GM12878 (cell line): ENCODE data around the gene NISCH. TPM values are rescaled to one million over a fixed set of nuclear protein-coding genes. Genes with fewer than 3 reads are reported as not detected.

Experiments
- ATAC-seq: fragments of 200-7000 bp; cut with Tn5 transposase; 3 replicates; pipeline ENCODE4 v1.9.1; 2020; ENCODE audit warnings: mild to moderate bottlenecking, moderate library complexity
- BruUV-seq: library from RNA; stranded (reverse); fragments of 400-500 nt; replicated peaks from 2 replicates; lab custom pipeline; 2021; lab: Mats Ljungman, UMichigan
- CTCF ChIA-PET: fragments of 300-600 bp; sonication (Branson Sonifier 250); formaldehyde crosslinking; extraction: SDS; loops from one replicate; lab custom pipeline; 2021; ENCODE audit warnings: inconsistent platforms; lab: Yijun Ruan, JAX
- POLR2A ChIA-PET: fragments of 350-600 bp; formaldehyde crosslinking; extraction: SDS; loops from one replicate; lab custom pipeline; 2021; ENCODE audit warnings: inconsistent platforms; lab: Charles Lee
- RAD21 ChIA-PET: fragments of 300-600 bp; sonication (Branson Sonifier 250); formaldehyde crosslinking; loops from one replicate; lab custom pipeline; 2023; ENCODE audit warnings: antibody characterized with exemption; ENCODE audit not compliant: unreplicated experiment; lab: Charles Lee
- SMC1A ChIA-PET: fragments of 300-600 bp; sonication (Branson Sonifier 250); formaldehyde crosslinking; loops from one replicate; lab custom pipeline; 2023; ENCODE audit not compliant: unreplicated experiment, uncharacterized antibody; lab: Charles Lee
- DNase-seq: peaks from one replicate; pipeline ENCODE4 v3.0.0-alpha.2; 2011; ENCODE audit warnings: low read depth, low spot score
- FAIRE-seq: peaks from 3 replicates; lab custom pipeline; 2011; peaks lifted over from hg19 to GRCh38; lab: Jason Lieb, UNC
- H2AFZ ChIP-seq: 2 replicates; pipeline ENCODE4 v1.6.0; 2011; ENCODE audit warnings: low read depth, low read length, control low read depth; ENCODE audit not compliant: control insufficient read depth
- H3K27ac ChIP-seq: 2 replicates; pipeline ENCODE4 v1.5.1; 2011; ENCODE audit warnings: control low read depth; ENCODE audit not compliant: control insufficient read depth, insufficient read depth
- H3K27me3 ChIP-seq, 2 experiments: replicated peaks in 1 of 2; 2 replicates each; pipeline versions ENCODE4 v1.6.0 to v1.6.1; 2011; ENCODE audit warnings: low read length in 1 of 2; ENCODE audit not compliant: control insufficient read depth in 2 of 2, insufficient read depth in 2 of 2
- H3K36me3 ChIP-seq, 2 experiments: 2 replicates each; pipeline ENCODE4 v1.5.1; 2011; ENCODE audit warnings: low read length in 1 of 2; ENCODE audit not compliant: control insufficient read depth in 2 of 2, insufficient read depth in 2 of 2
- H3K4me1 ChIP-seq: 2 replicates; pipeline ENCODE4 v1.6.1; 2011; ENCODE audit warnings: mild to moderate bottlenecking, low read length, moderate library complexity, mixed read lengths; ENCODE audit not compliant: control insufficient read depth, insufficient read depth
- H3K4me2 ChIP-seq: 2 replicates; pipeline ENCODE4 v1.6.0; 2011; ENCODE audit warnings: control low read depth; ENCODE audit not compliant: control insufficient read depth, insufficient read depth
- H3K4me3 ChIP-seq: fragments of 200-600 bp; sonication (generic); 2 replicates; pipeline ENCODE4 v1.5.1; 2016
- H3K79me2 ChIP-seq: 2 replicates; pipeline ENCODE4 v1.6.0; 2011; ENCODE audit warnings: low read length; ENCODE audit not compliant: control insufficient read depth, insufficient read depth
- H3K9ac ChIP-seq: 2 replicates; pipeline ENCODE4 v1.8.0; 2011; ENCODE audit warnings: low read length, control low read depth, mixed read lengths; ENCODE audit not compliant: control insufficient read depth, insufficient read depth
- H3K9me3 ChIP-seq: replicated peaks from 3 replicates; pipeline ENCODE4 v1.5.1; 2011; ENCODE audit warnings: mild to moderate bottlenecking, low read length; ENCODE audit not compliant: control insufficient read depth, insufficient read depth
- H4K20me1 ChIP-seq: 2 replicates; pipeline ENCODE4 v1.6.0; 2011; ENCODE audit not compliant: control insufficient read depth, insufficient read depth
- ESRRA ChIP-seq: IDR thresholded peaks from 2 replicates; pipeline ENCODE4 v1.6.1; 2012; ENCODE audit warnings: mild to moderate bottlenecking, low read length, improper control_type of control experiment
- ETV6 ChIP-seq, 2 experiments: fragments of 450-650 bp in 1 of 2; IDR thresholded peaks in 1 of 2; conservative IDR thresholded peaks in 1 of 2; 2 replicates each; pipeline ENCODE4 v1.6.1; 2014; ENCODE audit warnings: antibody characterized with exemption in 1 of 2, borderline replicate concordance in 1 of 2, low read depth in 1 of 2, mild to moderate bottlenecking in 1 of 2, moderate library complexity in 1 of 2
- HDAC6 ChIP-seq: fragments of 200-600 bp; sonication (generic); IDR thresholded peaks from one replicate; pipeline ENCODE4 v1.8.0; 2017; ENCODE audit warnings: antibody characterized with exemption; ENCODE audit not compliant: unreplicated experiment
- JUNB ChIP-seq: IDR thresholded peaks from 2 replicates; pipeline ENCODE4 v1.6.1; 2016; ENCODE audit warnings: antibody characterized with exemption, mild to moderate bottlenecking
- MTA2 ChIP-seq: fragments of 450-650 bp; IDR thresholded peaks from 2 replicates; pipeline ENCODE4 v1.6.1; 2016; ENCODE audit warnings: low read depth, mild to moderate bottlenecking, moderate library complexity
- MXI1 ChIP-seq: fragments of 150-350 bp; IDR thresholded peaks from 2 replicates; pipeline ENCODE4 v1.6.1; 2011; ENCODE audit warnings: low read depth, mild to moderate bottlenecking, inconsistent platforms, low read length, improper control_type of control experiment
- NFIC ChIP-seq: IDR thresholded peaks from 2 replicates; pipeline ENCODE4 v1.6.1; 2012; ENCODE audit warnings: low read depth, mild to moderate bottlenecking, inconsistent platforms, low read length, moderate library complexity
- NR2C1 ChIP-seq: fragments of 450-650 bp; IDR thresholded peaks from 2 replicates; pipeline ENCODE4 v1.6.1; 2017; ENCODE audit warnings: antibody characterized with exemption, mild to moderate bottlenecking, moderate library complexity
- PML ChIP-seq: IDR thresholded peaks from 2 replicates; pipeline ENCODE4 v1.6.1; 2012; ENCODE audit warnings: low read length, inconsistent platforms
- SP1 ChIP-seq: IDR thresholded peaks from one replicate; pipeline ENCODE4 v1.6.1; 2011; ENCODE audit warnings: low read depth, low read length
- SPI1 ChIP-seq: IDR thresholded peaks from 2 replicates; pipeline ENCODE4 v1.6.1; 2011; ENCODE audit warnings: low read depth, mild to moderate bottlenecking, low read length, moderate library complexity, borderline replicate concordance; ENCODE audit not compliant: insufficient read depth
- TARDBP ChIP-seq: IDR thresholded peaks from 2 replicates; pipeline ENCODE4 v1.6.1; 2016; ENCODE audit warnings: borderline replicate concordance
- WGBS: methylation state at CpG from one replicate; pipeline ENCODE4 v1.1.6; 2016; ENCODE audit warnings: low lambda C conversion rate; ENCODE audit not compliant: insufficient replicate concordance, insufficient coverage; ENCODE audit errors: missing lambda C conversion rate; 5-methylcytosine and 5-hydroxymethylcytosine counted together
- in situ Hi-C: fragments of 300-500 bp; cut with MboI; formaldehyde crosslinking; loops from 9 replicates; pipeline ENCODE4 v1.14.3; 2018; ENCODE audit warnings: mixed read lengths
- intact Hi-C: fragments of 100-400 bp; cut with micrococcal nuclease; formaldehyde crosslinking; loops from one replicate; pipeline ENCODE4 v1.14.2; 2022; ENCODE audit not compliant: unreplicated experiment
- polyA plus RNA-seq, 11 experiments: library from polyadenylated mRNA; depleted of rRNA in 4 of 11; unstranded in 6 of 11; stranded (reverse) in 5 of 11; fragments of >200 nt; fragmentation: Nextera tagmentation in 4 of 11; fragmentation: Illumina TruSeq in 1 of 11; extraction: Ambion mirVana in 4 of 11; extraction: Trizol in 1 of 11; gene quantifications; 1 replicate in 1 of 11; 2 replicates in 10 of 11; pipeline versions ENCODE4 v1.2.1 to v1.2.3, GENCODE V29; 2011 to 2016; ENCODE audit warnings: inconsistent platforms in 2 of 11, missing spikeins in 2 of 11, low read depth in 1 of 11
- total RNA-seq, 4 experiments: library from RNA; depleted of rRNA in 3 of 4; stranded (reverse); fragments of >200 nt in 3 of 4; fragmentation: Illumina TruSeq in 1 of 4; extraction: Trizol in 1 of 4; gene quantifications; 2 replicates each; pipeline versions ENCODE4 v1.2.1 to v1.2.3, GENCODE V29; 2013 to 2021
- TF ChIP-seq, protein P1 (sequence below): fragments of 450-650 bp; IDR thresholded peaks from 2 replicates; pipeline ENCODE4 v1.6.1; 2017; ENCODE audit warnings: borderline replicate concordance

Gene NISCH
- total and polyA plus RNA-seq, 10 of the 15 experiments (the other 5 are each of a cell fraction or from before 2014, with no cell fraction given): 0.76 to 52.5 (median 24.6) TPM

DNA sequence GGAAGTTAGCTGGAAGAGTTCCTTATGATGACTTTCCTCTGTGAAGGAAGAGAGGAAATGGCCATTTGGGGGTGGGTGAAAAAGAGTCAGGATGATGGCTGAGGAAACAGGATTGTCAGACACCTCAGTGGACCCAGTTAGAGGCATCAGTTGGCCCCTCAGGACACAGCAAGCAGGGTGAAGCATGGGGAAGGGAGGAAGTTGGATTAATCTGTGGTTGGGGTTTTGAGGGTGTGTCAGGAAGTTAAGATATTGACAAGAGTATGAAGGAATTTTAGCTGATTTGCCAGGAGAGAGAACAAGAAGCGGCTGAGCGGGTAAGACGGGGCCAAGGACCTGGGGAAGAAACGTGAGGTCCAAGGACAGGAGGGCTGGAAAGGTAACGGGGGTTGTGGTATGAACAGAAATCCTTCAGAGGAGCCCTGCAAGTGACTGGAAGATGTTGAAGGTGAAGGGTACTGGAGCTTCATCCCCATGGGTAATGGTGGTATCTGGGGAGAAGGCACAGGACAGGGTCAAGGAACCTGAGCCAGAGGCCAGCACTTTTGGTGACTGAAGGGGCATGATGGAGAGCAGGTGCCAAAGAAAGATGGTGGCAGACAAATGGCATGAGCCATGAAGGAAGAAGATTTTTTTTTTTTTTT is 83.7 kb downstream of the NISCH start:
- no peak overlapping the region for H2AFZ ChIP-seq
- H3K4me3 ChIP-seq: peak overlapping the region; percentile 37; the same call in 1 of the 2 replicates
- H3K4me1 ChIP-seq: peaks cover 9% of the 10 kb centered on the region
- ChIA-PET RAD21 (no interaction called here), SMC1A (no interaction called here), POLR2A (interaction anchor here (1.0 to 1.4 kb wide), 2 partner anchors 11 to 17 kb away, joined by 4 to 5 read pairs; no protein-coding TSS in a partner anchor), CTCF (interaction anchor here (0.7 kb wide), 1 partner anchor 16 kb away, joined by 3 read pairs; no protein-coding TSS in a partner anchor)
- ATAC-seq (no peak), FAIRE-seq (no peak)
- 96% methylated on average over 5 of the region's 5 CpGs for WGBS
- peaks cover 37% of the 10 kb centered on the region for H3K79me2 ChIP-seq
- peaks cover 0 to 18% of the 10 kb centered on the region in 2 experiments; a peak in 2 of 4 replicates for H3K36me3 ChIP-seq
- H3K9ac ChIP-seq: no peak overlapping the region
- H3K9me3 ChIP-seq: no peaks in the 10 kb centered on the region
- intact Hi-C loops: loop anchor here (5.0 kb wide), 2 partner anchors 82 to 623 kb away; partner anchors contain the start of genes NISCH and PRKCD
- in situ Hi-C loops: no loop called here
- peak overlapping the region; percentile 79 for H3K4me2 ChIP-seq
- no peaks in the 10 kb centered on the region for H4K20me1 ChIP-seq
- TF ChIP-seq SPI1 (peak; percentile 18; the same call in 1 of the 2 replicates), NR2C1 (no peak), SP1 (no peak)
- TF ChIP-seq, all 136 proteins: peak for 1
- DNase-seq: no peak
- no TSS peak for BruUV-seq
- Histone ChIP-seq H3K27me3 (no peaks in the 10 kb centered on the region), H3K27ac (no peak overlapping the region)

DNA sequence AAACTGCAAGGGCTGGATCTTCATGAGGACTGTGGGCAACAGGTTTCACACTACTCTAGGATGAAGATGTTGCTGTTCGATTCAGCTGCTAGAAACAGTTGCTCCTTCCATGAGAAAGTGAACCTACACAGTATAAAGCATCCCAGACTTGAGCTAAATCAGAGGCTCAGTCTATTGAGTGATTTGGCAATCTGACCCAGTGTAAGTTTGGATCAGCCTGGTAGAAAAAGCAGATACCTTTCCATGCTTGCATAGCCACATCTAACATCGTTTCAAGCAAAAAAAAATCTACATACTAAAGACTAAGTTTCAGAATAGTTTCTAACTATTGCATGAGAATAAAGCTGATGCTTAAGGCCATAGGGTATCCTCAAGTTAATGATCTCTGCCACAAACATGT is 85.6 kb downstream of the NISCH start:
- H3K4me3 ChIP-seq: no peak overlapping the region
- ATAC-seq: no peak
- H3K36me3 ChIP-seq: peaks cover 0 to 18% of the 10 kb centered on the region in 2 experiments; a peak in 2 of 4 replicates
- H3K9me3 ChIP-seq: no peaks in the 10 kb centered on the region
- no peak overlapping the region for H3K27ac ChIP-seq
- FAIRE-seq: no peak
- no peak overlapping the region for H2AFZ ChIP-seq
- no peak overlapping the region for H3K9ac ChIP-seq
- CTCF ChIA-PET: no interaction called here
- no TSS peak for BruUV-seq
- in situ Hi-C loops: no loop called here
- H3K4me2 ChIP-seq: no peak overlapping the region
- POLR2A ChIA-PET: interaction anchor here (0.6 to 1.2 kb wide), 3 partner anchors 11 to 205 kb away, joined by 3 to 7 read pairs (median 4); no protein-coding TSS in a partner anchor
- WGBS: 100% methylated on average over 2 of the region's 2 CpGs
- intact Hi-C loops: no loop called here
- RAD21 ChIA-PET: interaction anchor here (1.2 kb wide), 1 partner anchor 82 kb away, joined by 3 read pairs; no protein-coding TSS in a partner anchor
- H3K79me2 ChIP-seq: peaks cover 37% of the 10 kb centered on the region
- no peaks in the 10 kb centered on the region for H4K20me1 ChIP-seq
- DNase-seq: no peak
- no peaks in the 10 kb centered on the region for H3K27me3 ChIP-seq
- peaks cover 3% of the 10 kb centered on the region for H3K4me1 ChIP-seq
- SMC1A ChIA-PET: no interaction called here
- TF ChIP-seq NFIC (no peak), ESRRA (no peak), JUNB (no peak), MXI1 (no peak), ETV6 (conservative IDR thresholded peaks at IDR 0.05 in 1 of 2, IDR thresholded peaks at IDR 0.05 in 1 of 2; ENCODE audit: borderline replicate concordance in 1 of 2, low read depth in 1 of 2) (no peak), PML (no peak), MTA2 (no peak), HDAC6 (no peak), TARDBP (no peak)
- TF ChIP-seq, protein P1, sequence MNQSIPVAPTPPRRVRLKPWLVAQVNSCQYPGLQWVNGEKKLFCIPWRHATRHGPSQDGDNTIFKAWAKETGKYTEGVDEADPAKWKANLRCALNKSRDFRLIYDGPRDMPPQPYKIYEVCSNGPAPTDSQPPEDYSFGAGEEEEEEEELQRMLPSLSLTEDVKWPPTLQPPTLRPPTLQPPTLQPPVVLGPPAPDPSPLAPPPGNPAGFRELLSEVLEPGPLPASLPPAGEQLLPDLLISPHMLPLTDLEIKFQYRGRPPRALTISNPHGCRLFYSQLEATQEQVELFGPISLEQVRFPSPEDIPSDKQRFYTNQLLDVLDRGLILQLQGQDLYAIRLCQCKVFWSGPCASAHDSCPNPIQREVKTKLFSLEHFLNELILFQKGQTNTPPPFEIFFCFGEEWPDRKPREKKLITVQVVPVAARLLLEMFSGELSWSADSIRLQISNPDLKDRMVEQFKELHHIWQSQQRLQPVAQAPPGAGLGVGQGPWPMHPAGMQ: no peak
